ENCODE data around the gene SON.
"Not testable (repeated sequence)": the region's sequence is repeated elsewhere in the genome, so short reads cannot be mapped to it uniquely, and the experiment has no call there.

SON gene

DNA sequence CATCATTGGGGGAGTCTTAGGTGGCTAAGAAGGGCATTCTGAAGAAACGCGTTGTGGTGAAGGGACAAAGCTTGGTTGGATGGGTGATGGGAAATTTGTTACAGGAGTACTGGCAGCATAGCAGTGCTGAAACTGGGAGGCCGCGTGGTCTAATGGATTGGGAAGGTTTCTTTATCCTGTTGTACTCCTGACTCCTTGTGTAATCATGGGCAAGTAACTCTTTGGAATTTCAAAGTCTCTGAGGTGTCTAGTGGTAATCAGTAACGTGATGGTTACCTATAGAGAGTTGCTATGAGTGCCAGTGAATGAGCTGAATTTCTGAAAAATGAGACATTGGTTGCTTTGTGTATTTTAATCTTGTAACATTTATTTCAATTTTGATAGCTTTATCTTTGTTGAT is 27.2 kb downstream of the SON start:
- Histone ChIP-seq H2AFZ (no peak overlapping the region), H3K27ac (no peak overlapping the region), H3K4me3 (ENCODE audit: low read depth, low read length) (no peak overlapping the region), H3K9ac (no peak overlapping the region), H3K79me2 (peaks cover 5% of the 10 kb centered on the region), H3K9me3 (ENCODE audit: control insufficient read depth, low read length) (no peaks in the 10 kb centered on the region), H3K27me3 (ENCODE audit: control insufficient read depth, insufficient read depth, low read length) (no peaks in the 10 kb centered on the region), H3K4me1 (peaks cover 3% of the 10 kb centered on the region), H3K4me2 (ENCODE audit: low read length) (no peak overlapping the region), H3K36me3 (ENCODE audit: control insufficient read depth, insufficient read depth, low read length) (no peaks in the 10 kb centered on the region)
- TF ChIP-seq, protein P1, sequence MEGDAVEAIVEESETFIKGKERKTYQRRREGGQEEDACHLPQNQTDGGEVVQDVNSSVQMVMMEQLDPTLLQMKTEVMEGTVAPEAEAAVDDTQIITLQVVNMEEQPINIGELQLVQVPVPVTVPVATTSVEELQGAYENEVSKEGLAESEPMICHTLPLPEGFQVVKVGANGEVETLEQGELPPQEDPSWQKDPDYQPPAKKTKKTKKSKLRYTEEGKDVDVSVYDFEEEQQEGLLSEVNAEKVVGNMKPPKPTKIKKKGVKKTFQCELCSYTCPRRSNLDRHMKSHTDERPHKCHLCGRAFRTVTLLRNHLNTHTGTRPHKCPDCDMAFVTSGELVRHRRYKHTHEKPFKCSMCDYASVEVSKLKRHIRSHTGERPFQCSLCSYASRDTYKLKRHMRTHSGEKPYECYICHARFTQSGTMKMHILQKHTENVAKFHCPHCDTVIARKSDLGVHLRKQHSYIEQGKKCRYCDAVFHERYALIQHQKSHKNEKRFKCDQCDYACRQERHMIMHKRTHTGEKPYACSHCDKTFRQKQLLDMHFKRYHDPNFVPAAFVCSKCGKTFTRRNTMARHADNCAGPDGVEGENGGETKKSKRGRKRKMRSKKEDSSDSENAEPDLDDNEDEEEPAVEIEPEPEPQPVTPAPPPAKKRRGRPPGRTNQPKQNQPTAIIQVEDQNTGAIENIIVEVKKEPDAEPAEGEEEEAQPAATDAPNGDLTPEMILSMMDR (IDR thresholded peaks at IDR 0.05): no peak

DNA sequence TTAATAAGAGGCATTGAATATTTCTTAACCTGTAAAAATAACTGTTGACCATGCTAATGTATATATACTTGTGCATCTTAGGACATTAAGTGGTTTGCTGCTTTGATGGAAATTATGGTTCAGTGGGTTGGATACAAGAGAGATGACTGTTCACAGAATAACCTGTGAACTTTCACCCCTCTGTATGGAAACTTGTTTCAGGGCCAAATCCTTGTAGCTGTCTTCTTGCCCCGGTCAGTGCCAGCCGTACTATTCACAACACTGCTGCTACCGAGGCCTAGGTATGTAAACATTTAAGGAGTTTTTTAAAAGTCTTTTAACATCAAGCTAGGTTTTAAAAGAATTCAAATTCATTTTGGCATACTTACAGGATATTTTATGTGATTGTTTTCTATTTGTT is 29.5 kb downstream of the SON start:
- no peak overlapping the region for H3K9ac ChIP-seq
- TF ChIP-seq, protein P1 (IDR thresholded peaks at IDR 0.05): no peak
- no peak overlapping the region for H3K27ac ChIP-seq
- H3K27me3 ChIP-seq (ENCODE audit: control insufficient read depth, insufficient read depth, low read length): no peaks in the 10 kb centered on the region
- no peaks in the 10 kb centered on the region for H3K9me3 ChIP-seq (ENCODE audit: control insufficient read depth, low read length)
- H2AFZ ChIP-seq: no peak overlapping the region
- peaks cover 3% of the 10 kb centered on the region for H3K4me1 ChIP-seq
- no peak overlapping the region for H3K4me2 ChIP-seq (ENCODE audit: low read length)
- H3K4me3 ChIP-seq (ENCODE audit: low read depth, low read length): no peak overlapping the region
- H3K36me3 ChIP-seq (ENCODE audit: control insufficient read depth, insufficient read depth, low read length): no peaks in the 10 kb centered on the region
- peaks cover 5% of the 10 kb centered on the region for H3K79me2 ChIP-seq

DNA sequence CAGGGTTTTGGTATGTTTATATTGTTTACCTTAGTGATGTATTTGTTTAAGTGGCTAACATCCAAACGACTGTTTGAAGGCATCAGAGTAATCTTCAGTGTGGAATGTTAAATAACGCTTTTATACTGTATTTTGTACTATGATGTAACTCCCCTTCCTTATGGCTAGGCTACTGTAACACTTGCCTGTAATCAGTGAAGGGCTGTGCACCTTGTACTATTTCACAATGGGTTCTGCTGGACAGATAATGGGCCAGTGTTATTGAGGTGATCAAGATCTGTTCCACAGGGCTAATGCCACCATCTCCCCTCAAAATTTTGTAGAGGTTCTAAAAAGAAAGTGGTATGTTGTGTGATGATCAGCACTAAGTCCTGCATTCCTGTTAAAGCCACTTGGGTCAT is 33.9 kb downstream of the SON start:
- not testable (repeated sequence) for H3K36me3 ChIP-seq (ENCODE audit: control insufficient read depth, insufficient read depth, low read length); H3K4me3 ChIP-seq (ENCODE audit: low read depth, low read length); H3K79me2 ChIP-seq; H3K27me3 ChIP-seq (ENCODE audit: control insufficient read depth, insufficient read depth, low read length); H3K4me1 ChIP-seq; H3K9ac ChIP-seq; H2AFZ ChIP-seq; H3K27ac ChIP-seq; H3K4me2 ChIP-seq (ENCODE audit: low read length); H3K9me3 ChIP-seq (ENCODE audit: control insufficient read depth, low read length)

DNA sequence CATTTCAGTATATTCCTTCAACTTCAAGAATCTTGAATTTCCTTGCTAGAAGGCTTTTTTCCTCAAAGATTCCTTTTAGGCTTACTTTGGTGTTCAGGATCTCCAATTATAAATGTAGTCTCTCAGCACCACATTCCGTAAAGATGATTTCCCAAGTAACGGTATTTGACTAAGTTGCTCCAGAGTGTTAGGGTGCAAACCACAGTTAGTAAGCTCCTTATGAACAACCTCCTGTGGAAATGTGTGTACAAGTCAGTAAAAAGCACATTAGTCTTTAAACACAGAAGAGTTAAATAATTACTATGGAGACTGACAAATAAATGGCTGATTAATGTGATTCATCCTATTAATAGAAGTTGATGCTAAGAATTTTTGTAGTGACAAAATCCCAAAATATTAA is 35.4 kb downstream of the SON start:
- no peaks in the 10 kb centered on the region for H3K27me3 ChIP-seq (ENCODE audit: control insufficient read depth, insufficient read depth, low read length)
- TF ChIP-seq, protein P1 (IDR thresholded peaks at IDR 0.05): no peak

DNA sequence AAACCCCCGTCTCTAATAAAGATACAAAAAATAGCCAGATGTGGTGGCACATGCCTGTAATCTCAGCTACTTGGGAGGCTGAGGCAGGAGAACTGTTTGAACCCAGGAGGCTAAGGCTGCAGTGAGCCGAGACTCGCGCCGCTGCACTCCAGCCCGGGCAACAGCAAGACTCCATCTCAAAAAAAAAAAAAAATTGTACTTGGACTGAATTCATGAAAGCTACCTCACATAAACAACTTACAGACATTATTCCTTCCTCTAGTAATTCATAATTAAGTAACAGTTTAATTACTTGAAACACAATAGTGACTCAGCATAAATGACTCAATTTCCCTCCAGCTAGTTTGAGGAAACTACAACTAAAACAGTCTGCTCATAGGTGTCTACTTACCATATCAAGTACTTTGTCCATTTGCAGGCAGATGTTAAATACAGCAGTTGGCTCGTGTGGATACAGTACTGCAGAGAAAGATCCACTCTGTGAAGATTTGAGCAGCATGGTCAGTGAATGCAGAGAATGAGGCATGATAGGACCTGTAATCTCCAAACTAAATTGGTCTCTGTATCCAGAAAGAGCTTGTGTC is 36.2 kb downstream of the SON start:
- H3K4me1 ChIP-seq: no peaks in the 10 kb centered on the region
- no peaks in the 10 kb centered on the region for H3K36me3 ChIP-seq (ENCODE audit: control insufficient read depth, insufficient read depth, low read length)
- H3K79me2 ChIP-seq: no peaks in the 10 kb centered on the region
- no peak overlapping the region for H3K27ac ChIP-seq
- no peak overlapping the region for H3K4me3 ChIP-seq (ENCODE audit: low read depth, low read length)
- no peak overlapping the region for H3K9ac ChIP-seq
- no peaks in the 10 kb centered on the region for H3K27me3 ChIP-seq (ENCODE audit: control insufficient read depth, insufficient read depth, low read length)
- no peak overlapping the region for H3K4me2 ChIP-seq (ENCODE audit: low read length)
- TF ChIP-seq, protein P1 (IDR thresholded peaks at IDR 0.05): no peak
- no peaks in the 10 kb centered on the region for H3K9me3 ChIP-seq (ENCODE audit: control insufficient read depth, low read length)
- no peak overlapping the region for H2AFZ ChIP-seq

More for the DNA sequence above, 35.4 kb downstream of the SON start:
- H3K4me2 ChIP-seq (ENCODE audit: low read length): no peak overlapping the region
- H3K4me1 ChIP-seq: no peaks in the 10 kb centered on the region
- H3K27ac ChIP-seq: no peak overlapping the region
- H3K79me2 ChIP-seq: no peaks in the 10 kb centered on the region
- no peak overlapping the region for H2AFZ ChIP-seq
- no peak overlapping the region for H3K9ac ChIP-seq
- no peak overlapping the region for H3K4me3 ChIP-seq (ENCODE audit: low read depth, low read length)
- H3K36me3 ChIP-seq (ENCODE audit: control insufficient read depth, insufficient read depth, low read length): no peaks in the 10 kb centered on the region
- no peaks in the 10 kb centered on the region for H3K9me3 ChIP-seq (ENCODE audit: control insufficient read depth, low read length)

All from parathyroid adenoma (tissue), 2 donors.